ENCODE data around the gene CHTF8.

DNA sequence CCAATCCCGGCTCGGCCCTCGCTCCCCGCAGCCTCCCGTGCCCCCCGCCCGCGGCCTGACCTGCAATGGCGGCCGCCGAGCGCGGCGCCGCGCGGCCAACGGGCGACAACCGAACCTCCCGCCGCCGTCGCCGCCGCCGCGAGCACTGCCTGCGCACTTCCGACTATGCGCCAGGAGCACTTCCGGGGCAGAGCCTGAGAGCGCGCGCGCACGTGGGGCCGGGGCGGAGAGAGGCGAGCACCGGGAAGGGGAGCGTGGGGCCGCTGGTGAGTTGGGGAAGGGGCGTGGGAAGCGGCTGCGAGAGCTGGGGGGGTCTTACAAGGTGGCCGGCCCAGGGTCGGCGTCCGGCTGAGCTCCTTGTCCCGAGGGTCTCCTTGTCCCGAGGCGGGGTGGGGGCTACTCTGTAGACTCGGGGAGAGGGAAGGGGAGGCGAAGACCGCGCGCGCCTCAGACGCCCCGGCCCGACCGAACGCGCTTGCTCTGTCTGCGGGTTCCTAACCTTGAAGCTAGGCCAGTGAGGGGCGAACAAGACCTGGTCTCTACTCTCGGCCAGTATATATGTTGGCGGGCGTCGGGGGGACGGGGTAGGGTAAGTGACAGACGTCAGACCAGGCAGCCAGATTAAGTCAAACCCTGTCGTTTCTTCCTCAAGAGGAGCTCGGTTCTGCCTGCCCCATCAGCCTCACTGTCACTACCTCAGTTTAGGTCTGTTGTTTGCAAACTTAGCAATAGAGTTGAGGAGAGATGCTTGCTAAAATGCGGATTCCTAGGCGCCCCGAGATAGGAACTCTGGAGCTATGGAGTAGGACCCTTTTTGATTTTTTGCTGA lies at the start of gene CHTF8, which contains the start of gene UTP4:
- TF ChIP-seq, protein P1, sequence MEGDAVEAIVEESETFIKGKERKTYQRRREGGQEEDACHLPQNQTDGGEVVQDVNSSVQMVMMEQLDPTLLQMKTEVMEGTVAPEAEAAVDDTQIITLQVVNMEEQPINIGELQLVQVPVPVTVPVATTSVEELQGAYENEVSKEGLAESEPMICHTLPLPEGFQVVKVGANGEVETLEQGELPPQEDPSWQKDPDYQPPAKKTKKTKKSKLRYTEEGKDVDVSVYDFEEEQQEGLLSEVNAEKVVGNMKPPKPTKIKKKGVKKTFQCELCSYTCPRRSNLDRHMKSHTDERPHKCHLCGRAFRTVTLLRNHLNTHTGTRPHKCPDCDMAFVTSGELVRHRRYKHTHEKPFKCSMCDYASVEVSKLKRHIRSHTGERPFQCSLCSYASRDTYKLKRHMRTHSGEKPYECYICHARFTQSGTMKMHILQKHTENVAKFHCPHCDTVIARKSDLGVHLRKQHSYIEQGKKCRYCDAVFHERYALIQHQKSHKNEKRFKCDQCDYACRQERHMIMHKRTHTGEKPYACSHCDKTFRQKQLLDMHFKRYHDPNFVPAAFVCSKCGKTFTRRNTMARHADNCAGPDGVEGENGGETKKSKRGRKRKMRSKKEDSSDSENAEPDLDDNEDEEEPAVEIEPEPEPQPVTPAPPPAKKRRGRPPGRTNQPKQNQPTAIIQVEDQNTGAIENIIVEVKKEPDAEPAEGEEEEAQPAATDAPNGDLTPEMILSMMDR (IDR thresholded peaks at IDR 0.05; ENCODE audit: low read length), result no peak
- no peak for TF ChIP-seq EZH2 (IDR thresholded peaks at IDR 0.05; ENCODE audit: borderline replicate concordance, low read length)
